HEK293 (cell line): ENCODE results near the gene RPL15.
A peak's percentile ranks its signal among the peaks of the same experiment; 100 is the strongest.

Source experiments
- BCL11A ChIP-seq: fragments of 450-650 bp; formaldehyde crosslinking; IDR thresholded peaks from 2 replicates; pipeline ENCODE4 v1.5.1; 2016; ENCODE audit warnings: low read depth, missing biosample characterization, missing genetic modification characterization
- IKZF3 ChIP-seq: fragments of 450-650 bp; IDR thresholded peaks from 2 replicates; pipeline ENCODE4 v1.5.0; 2018; ENCODE audit warnings: missing biosample characterization, mild to moderate bottlenecking, missing genetic modification characterization, moderate library complexity
- KLF1 ChIP-seq: fragments of 450-650 bp; formaldehyde crosslinking; IDR thresholded peaks from 2 replicates; pipeline ENCODE4 v1.5.1; 2016; ENCODE audit warnings: missing biosample characterization, missing genetic modification characterization
- KLF8 ChIP-seq: fragments of 450-650 bp; formaldehyde crosslinking; IDR thresholded peaks from 2 replicates; pipeline ENCODE4 v1.5.1; 2016; ENCODE audit warnings: missing biosample characterization, missing genetic modification characterization
- MZF1 ChIP-seq: fragments of 450-650 bp; formaldehyde crosslinking; IDR thresholded peaks from 2 replicates; pipeline ENCODE4 v1.5.1; 2017; ENCODE audit warnings: missing biosample characterization, missing genetic modification characterization, borderline replicate concordance
- OSR2 ChIP-seq: fragments of 450-650 bp; formaldehyde crosslinking; IDR thresholded peaks from 2 replicates; pipeline ENCODE4 v1.5.1; 2016; ENCODE audit warnings: missing biosample characterization, missing genetic modification characterization
- SCRT1 ChIP-seq: fragments of 450-650 bp; formaldehyde crosslinking; IDR thresholded peaks from 2 replicates; pipeline ENCODE4 v1.5.1; 2016; ENCODE audit warnings: missing biosample characterization, missing genetic modification characterization, borderline replicate concordance
- WT1 ChIP-seq: fragments of 450-650 bp; formaldehyde crosslinking; IDR thresholded peaks from 2 replicates; pipeline ENCODE4 v1.5.1; 2016; ENCODE audit warnings: missing biosample characterization, missing genetic modification characterization
- ZBTB1 ChIP-seq: fragments of 450-650 bp; formaldehyde crosslinking; IDR thresholded peaks from 2 replicates; pipeline ENCODE4 v1.5.1; 2016; ENCODE audit warnings: missing biosample characterization, missing genetic modification characterization
- ZBTB20 ChIP-seq: fragments of 450-650 bp; formaldehyde crosslinking; IDR thresholded peaks from 2 replicates; pipeline ENCODE4 v1.5.1; 2016; ENCODE audit warnings: missing biosample characterization, missing genetic modification characterization
- ZBTB21 ChIP-seq: fragments of 450-650 bp; formaldehyde crosslinking; IDR thresholded peaks from 2 replicates; pipeline ENCODE4 v1.5.1; 2017; ENCODE audit warnings: missing biosample characterization, missing genetic modification characterization
- ZNF121 ChIP-seq: fragments of 450-650 bp; formaldehyde crosslinking; IDR thresholded peaks from 2 replicates; pipeline ENCODE4 v1.5.1; 2016; ENCODE audit warnings: missing biosample characterization, missing genetic modification characterization
- ZNF16 ChIP-seq: fragments of 450-650 bp; formaldehyde crosslinking; IDR thresholded peaks from 2 replicates; pipeline ENCODE4 v1.5.1; 2016; ENCODE audit warnings: low read depth, missing biosample characterization, missing genetic modification characterization
- ZNF174 ChIP-seq: fragments of 450-650 bp; formaldehyde crosslinking; IDR thresholded peaks from 2 replicates; pipeline ENCODE4 v1.5.0; 2017; ENCODE audit warnings: missing biosample characterization, mild to moderate bottlenecking, missing genetic modification characterization
- ZNF202 ChIP-seq: fragments of 450-650 bp; formaldehyde crosslinking; IDR thresholded peaks from 2 replicates; pipeline ENCODE4 v1.5.1; 2016; ENCODE audit warnings: missing biosample characterization, missing genetic modification characterization, borderline replicate concordance
- ZNF223 ChIP-seq: fragments of 450-650 bp; formaldehyde crosslinking; IDR thresholded peaks from 2 replicates; pipeline ENCODE4 v1.5.1; 2016; ENCODE audit warnings: missing biosample characterization, missing genetic modification characterization
- ZNF248 ChIP-seq: fragments of 450-650 bp; formaldehyde crosslinking; IDR thresholded peaks from 2 replicates; pipeline ENCODE4 v1.5.1; 2017; ENCODE audit warnings: missing biosample characterization, missing genetic modification characterization
- ZNF274 ChIP-seq, 2 experiments: fragments of 200-500 bp in 1 of 2; fragments of 450-650 bp in 1 of 2; sonication (Bioruptor generic) in 1 of 2; formaldehyde crosslinking in 1 of 2; IDR thresholded peaks; 2 replicates each; pipeline versions ENCODE4 v1.5.1 to v1.6.1; 2014 to 2016; ENCODE audit warnings: borderline replicate concordance in 1 of 2, inconsistent platforms in 1 of 2, low read length in 1 of 2, missing biosample characterization in 1 of 2, missing genetic modification characterization in 1 of 2
- ZNF324 ChIP-seq: fragments of 450-650 bp; formaldehyde crosslinking; IDR thresholded peaks from 2 replicates; pipeline ENCODE4 v1.5.1; 2016; ENCODE audit warnings: missing biosample characterization, missing genetic modification characterization
- ZNF37A ChIP-seq: fragments of 450-650 bp; IDR thresholded peaks from 2 replicates; pipeline ENCODE4 v1.5.1; 2018; ENCODE audit warnings: missing biosample characterization, missing genetic modification characterization
- ZNF473 ChIP-seq: fragments of 450-650 bp; formaldehyde crosslinking; IDR thresholded peaks from 2 replicates; pipeline ENCODE4 v1.5.1; 2017; ENCODE audit warnings: missing biosample characterization, missing genetic modification characterization
- ZNF555 ChIP-seq: fragments of 450-650 bp; formaldehyde crosslinking; conservative IDR thresholded peaks from 2 replicates; pipeline ENCODE4 v1.5.1; 2017; ENCODE audit warnings: missing biosample characterization, mild to moderate bottlenecking, missing genetic modification characterization, inconsistent platforms
- ZNF776 ChIP-seq: fragments of 450-650 bp; formaldehyde crosslinking; IDR thresholded peaks from 2 replicates; pipeline ENCODE4 v1.5.0; 2017; ENCODE audit warnings: missing biosample characterization, missing genetic modification characterization, borderline replicate concordance
- ZSCAN16 ChIP-seq: fragments of 450-650 bp; formaldehyde crosslinking; IDR thresholded peaks from 2 replicates; pipeline ENCODE4 v1.5.1; 2016; ENCODE audit warnings: missing biosample characterization, missing genetic modification characterization
- ZXDB ChIP-seq: fragments of 450-650 bp; formaldehyde crosslinking; IDR thresholded peaks from 2 replicates; pipeline ENCODE4 v1.5.1; 2016; ENCODE audit warnings: missing biosample characterization, missing genetic modification characterization
- TF ChIP-seq, protein P1 (sequence below): fragments of 450-650 bp; formaldehyde crosslinking; IDR thresholded peaks from 2 replicates; pipeline ENCODE4 v1.5.1; 2017; ENCODE audit warnings: missing biosample characterization, missing genetic modification characterization
- TF ChIP-seq, protein P2 (sequence below): fragments of 450-650 bp; formaldehyde crosslinking; IDR thresholded peaks from 2 replicates; pipeline ENCODE4 v1.5.1; 2016; ENCODE audit warnings: missing biosample characterization, missing genetic modification characterization
- TF ChIP-seq, protein P3 (sequence below): fragments of 450-650 bp; formaldehyde crosslinking; IDR thresholded peaks from 2 replicates; pipeline ENCODE4 v1.5.1; 2017; ENCODE audit warnings: missing biosample characterization, missing genetic modification characterization
- TF ChIP-seq, protein P4 (sequence below): fragments of 450-650 bp; formaldehyde crosslinking; optimal IDR thresholded peaks from 2 replicates; pipeline ENCODE3; 2016; ENCODE audit warnings: missing biosample characterization, mild to moderate bottlenecking, missing genetic modification characterization
- TF ChIP-seq, protein P5 (sequence below): fragments of 450-650 bp; formaldehyde crosslinking; IDR thresholded peaks from 2 replicates; pipeline ENCODE4 v1.5.1; 2017; ENCODE audit warnings: missing biosample characterization, missing genetic modification characterization
- TF ChIP-seq, protein P6 (sequence below): fragments of 450-650 bp; IDR thresholded peaks from 2 replicates; pipeline ENCODE4 v1.5.1; 2018; ENCODE audit warnings: missing biosample characterization, missing genetic modification characterization

The RPL15 gene

DNA sequence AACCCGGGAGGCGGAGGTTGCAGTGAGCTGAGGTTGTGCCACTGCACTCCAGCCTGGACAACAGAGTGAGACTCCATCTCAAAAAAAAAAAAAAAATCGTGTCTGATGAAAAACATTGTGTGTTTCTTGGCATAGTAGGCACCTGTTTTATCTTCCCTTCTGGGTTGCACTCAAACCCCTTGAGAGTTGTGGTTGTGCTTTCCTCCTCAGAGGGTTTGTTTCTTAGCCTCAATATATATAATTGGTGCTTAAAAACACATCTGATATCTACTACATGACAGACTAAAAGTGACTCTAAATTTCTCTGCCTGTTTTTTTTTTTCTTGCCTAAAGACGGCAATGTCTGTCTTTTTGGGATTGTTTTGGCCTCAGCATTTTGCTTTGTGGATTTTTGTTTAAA lies 35.7 kb downstream of the RPL15 start (continued):
- TF ChIP-seq, protein P1, sequence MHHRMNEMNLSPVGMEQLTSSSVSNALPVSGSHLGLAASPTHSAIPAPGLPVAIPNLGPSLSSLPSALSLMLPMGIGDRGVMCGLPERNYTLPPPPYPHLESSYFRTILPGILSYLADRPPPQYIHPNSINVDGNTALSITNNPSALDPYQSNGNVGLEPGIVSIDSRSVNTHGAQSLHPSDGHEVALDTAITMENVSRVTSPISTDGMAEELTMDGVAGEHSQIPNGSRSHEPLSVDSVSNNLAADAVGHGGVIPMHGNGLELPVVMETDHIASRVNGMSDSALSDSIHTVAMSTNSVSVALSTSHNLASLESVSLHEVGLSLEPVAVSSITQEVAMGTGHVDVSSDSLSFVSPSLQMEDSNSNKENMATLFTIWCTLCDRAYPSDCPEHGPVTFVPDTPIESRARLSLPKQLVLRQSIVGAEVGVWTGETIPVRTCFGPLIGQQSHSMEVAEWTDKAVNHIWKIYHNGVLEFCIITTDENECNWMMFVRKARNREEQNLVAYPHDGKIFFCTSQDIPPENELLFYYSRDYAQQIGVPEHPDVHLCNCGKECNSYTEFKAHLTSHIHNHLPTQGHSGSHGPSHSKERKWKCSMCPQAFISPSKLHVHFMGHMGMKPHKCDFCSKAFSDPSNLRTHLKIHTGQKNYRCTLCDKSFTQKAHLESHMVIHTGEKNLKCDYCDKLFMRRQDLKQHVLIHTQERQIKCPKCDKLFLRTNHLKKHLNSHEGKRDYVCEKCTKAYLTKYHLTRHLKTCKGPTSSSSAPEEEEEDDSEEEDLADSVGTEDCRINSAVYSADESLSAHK (tag by site-specific recombination): no peak; the same call in 1 of the 2 replicates
- TF ChIP-seq BCL11A (tag by site-specific recombination): no peak; the same call in 1 of the 2 replicates
- no peak for TF ChIP-seq ZBTB1 (tag by site-specific recombination)
- TF ChIP-seq ZNF37A (tag by site-specific recombination): no peak
- no peak for TF ChIP-seq MZF1 (tag by site-specific recombination)
- TF ChIP-seq ZNF202: no peak
- TF ChIP-seq IKZF3 (tag by site-specific recombination): no peak
- no peak for TF ChIP-seq ZNF223
- TF ChIP-seq KLF1 (tag by site-specific recombination): no peak
- TF ChIP-seq ZBTB20: no peak
- no peak for TF ChIP-seq ZNF473 (tag by site-specific recombination)
- TF ChIP-seq, protein P2, sequence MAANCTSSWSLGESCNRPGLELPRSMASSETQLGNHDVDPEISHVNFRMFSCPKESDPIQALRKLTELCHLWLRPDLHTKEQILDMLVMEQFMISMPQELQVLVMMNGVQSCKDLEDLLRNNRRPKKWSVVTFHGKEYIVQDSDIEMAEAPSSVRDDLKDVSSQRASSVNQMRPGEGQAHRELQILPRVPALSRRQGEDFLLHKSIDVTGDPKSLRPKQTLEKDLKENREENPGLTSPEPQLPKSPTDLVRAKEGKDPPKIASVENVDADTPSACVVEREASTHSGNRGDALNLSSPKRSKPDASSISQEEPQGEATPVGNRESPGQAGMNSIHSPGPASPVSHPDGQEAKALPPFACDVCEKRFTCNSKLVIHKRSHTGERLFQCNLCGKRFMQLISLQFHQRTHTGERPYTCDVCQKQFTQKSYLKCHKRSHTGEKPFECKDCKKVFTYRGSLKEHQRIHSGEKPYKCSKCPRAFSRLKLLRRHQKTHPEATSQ (tag by site-specific recombination): peak; percentile 35; the same call in 1 of the 2 replicates
- TF ChIP-seq SCRT1 (tag by site-specific recombination): peak; percentile 44; the same call in 1 of the 2 replicates
- TF ChIP-seq ZBTB21 (tag by site-specific recombination): no peak
- no peak for TF ChIP-seq ZNF555 (tag by site-specific recombination)
- TF ChIP-seq, protein P3, sequence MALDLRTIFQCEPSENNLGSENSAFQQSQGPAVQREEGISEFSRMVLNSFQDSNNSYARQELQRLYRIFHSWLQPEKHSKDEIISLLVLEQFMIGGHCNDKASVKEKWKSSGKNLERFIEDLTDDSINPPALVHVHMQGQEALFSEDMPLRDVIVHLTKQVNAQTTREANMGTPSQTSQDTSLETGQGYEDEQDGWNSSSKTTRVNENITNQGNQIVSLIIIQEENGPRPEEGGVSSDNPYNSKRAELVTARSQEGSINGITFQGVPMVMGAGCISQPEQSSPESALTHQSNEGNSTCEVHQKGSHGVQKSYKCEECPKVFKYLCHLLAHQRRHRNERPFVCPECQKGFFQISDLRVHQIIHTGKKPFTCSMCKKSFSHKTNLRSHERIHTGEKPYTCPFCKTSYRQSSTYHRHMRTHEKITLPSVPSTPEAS (tag by site-specific recombination): no peak
- TF ChIP-seq ZXDB (tag by site-specific recombination): peak; percentile 65
- no peak for TF ChIP-seq ZNF776 (tag by site-specific recombination)
- no peak for TF ChIP-seq ZNF16 (tag by site-specific recombination)
- no peak for TF ChIP-seq ZNF324 (tag by site-specific recombination)
- peak; percentile 48; the same call in 1 of the 2 replicates for TF ChIP-seq KLF8 (tag by site-specific recombination)
- TF ChIP-seq, protein P4, sequence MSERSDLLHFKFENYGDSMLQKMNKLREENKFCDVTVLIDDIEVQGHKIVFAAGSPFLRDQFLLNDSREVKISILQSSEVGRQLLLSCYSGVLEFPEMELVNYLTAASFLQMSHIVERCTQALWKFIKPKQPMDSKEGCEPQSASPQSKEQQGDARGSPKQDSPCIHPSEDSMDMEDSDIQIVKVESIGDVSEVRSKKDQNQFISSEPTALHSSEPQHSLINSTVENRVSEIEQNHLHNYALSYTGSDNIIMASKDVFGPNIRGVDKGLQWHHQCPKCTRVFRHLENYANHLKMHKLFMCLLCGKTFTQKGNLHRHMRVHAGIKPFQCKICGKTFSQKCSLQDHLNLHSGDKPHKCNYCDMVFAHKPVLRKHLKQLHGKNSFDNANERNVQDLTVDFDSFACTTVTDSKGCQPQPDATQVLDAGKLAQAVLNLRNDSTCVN: no peak
- TF ChIP-seq ZNF248: no peak
- TF ChIP-seq ZNF121 (tag by site-specific recombination): peak; percentile 82
- TF ChIP-seq, protein P5, sequence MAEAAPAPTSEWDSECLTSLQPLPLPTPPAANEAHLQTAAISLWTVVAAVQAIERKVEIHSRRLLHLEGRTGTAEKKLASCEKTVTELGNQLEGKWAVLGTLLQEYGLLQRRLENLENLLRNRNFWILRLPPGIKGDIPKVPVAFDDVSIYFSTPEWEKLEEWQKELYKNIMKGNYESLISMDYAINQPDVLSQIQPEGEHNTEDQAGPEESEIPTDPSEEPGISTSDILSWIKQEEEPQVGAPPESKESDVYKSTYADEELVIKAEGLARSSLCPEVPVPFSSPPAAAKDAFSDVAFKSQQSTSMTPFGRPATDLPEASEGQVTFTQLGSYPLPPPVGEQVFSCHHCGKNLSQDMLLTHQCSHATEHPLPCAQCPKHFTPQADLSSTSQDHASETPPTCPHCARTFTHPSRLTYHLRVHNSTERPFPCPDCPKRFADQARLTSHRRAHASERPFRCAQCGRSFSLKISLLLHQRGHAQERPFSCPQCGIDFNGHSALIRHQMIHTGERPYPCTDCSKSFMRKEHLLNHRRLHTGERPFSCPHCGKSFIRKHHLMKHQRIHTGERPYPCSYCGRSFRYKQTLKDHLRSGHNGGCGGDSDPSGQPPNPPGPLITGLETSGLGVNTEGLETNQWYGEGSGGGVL (tag by site-specific recombination): no peak
- TF ChIP-seq OSR2: peak; percentile 26; the same call in 1 of the 2 replicates
- peak; percentile 53; the same call in 1 of the 2 replicates for TF ChIP-seq WT1 (tag by site-specific recombination)
- no peak for TF ChIP-seq ZSCAN16 (tag by site-specific recombination)
- TF ChIP-seq ZNF274 (IDR thresholded peaks at IDR 0.05; ENCODE audit: low read length): no peak
- no peak for TF ChIP-seq ZNF274 (tag by site-specific recombination; IDR thresholded peaks at IDR 0.05; ENCODE audit: borderline replicate concordance)
- TF ChIP-seq ZNF174 (tag by site-specific recombination): no peak
- TF ChIP-seq, protein P6, sequence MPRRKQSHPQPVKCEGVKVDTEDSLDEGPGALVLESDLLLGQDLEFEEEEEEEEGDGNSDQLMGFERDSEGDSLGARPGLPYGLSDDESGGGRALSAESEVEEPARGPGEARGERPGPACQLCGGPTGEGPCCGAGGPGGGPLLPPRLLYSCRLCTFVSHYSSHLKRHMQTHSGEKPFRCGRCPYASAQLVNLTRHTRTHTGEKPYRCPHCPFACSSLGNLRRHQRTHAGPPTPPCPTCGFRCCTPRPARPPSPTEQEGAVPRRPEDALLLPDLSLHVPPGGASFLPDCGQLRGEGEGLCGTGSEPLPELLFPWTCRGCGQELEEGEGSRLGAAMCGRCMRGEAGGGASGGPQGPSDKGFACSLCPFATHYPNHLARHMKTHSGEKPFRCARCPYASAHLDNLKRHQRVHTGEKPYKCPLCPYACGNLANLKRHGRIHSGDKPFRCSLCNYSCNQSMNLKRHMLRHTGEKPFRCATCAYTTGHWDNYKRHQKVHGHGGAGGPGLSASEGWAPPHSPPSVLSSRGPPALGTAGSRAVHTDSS (tag by site-specific recombination): no peak
